GM23248 (cell line): ENCODE measurements around the gene KIF12. TPM values are rescaled to one million over a fixed set of nuclear protein-coding genes. Genes with fewer than 3 reads are reported as not detected.

Experiments used
- DNase-seq: peaks from one replicate; pipeline ENCODE4 v3.0.0-alpha.2; 2015
- H2AFZ ChIP-seq: fragments of 200-600 bp; sonication (generic); 2 replicates; pipeline ENCODE4 v1.6.1; 2016; ENCODE audit warnings: antibody characterized with exemption
- H3F3A ChIP-seq: fragments of 200-600 bp; sonication (generic); 2 replicates; pipeline ENCODE4 v1.6.1; 2016; ENCODE audit warnings: mild to moderate bottlenecking, antibody characterized with exemption, mixed run types; ENCODE audit not compliant: insufficient read depth
- H3K27ac ChIP-seq: fragments of 200-600 bp; sonication (generic); 2 replicates; pipeline ENCODE4 v1.5.1; 2016; ENCODE audit warnings: mild to moderate bottlenecking
- H3K27me3 ChIP-seq: fragments of 200-600 bp; sonication (generic); replicated peaks from 2 replicates; pipeline ENCODE4 v1.6.1; 2016; ENCODE audit warnings: mild to moderate bottlenecking; ENCODE audit not compliant: insufficient read depth
- H3K36me3 ChIP-seq: fragments of 200-600 bp; sonication (generic); 2 replicates; pipeline ENCODE4 v1.6.1; 2016; ENCODE audit warnings: low read depth, mild to moderate bottlenecking
- H3K4me1 ChIP-seq: fragments of 200-600 bp; sonication (generic); 2 replicates; pipeline ENCODE4 v1.6.1; 2016; ENCODE audit warnings: mild to moderate bottlenecking; ENCODE audit not compliant: insufficient read depth
- H3K4me2 ChIP-seq: fragments of 200-600 bp; sonication (generic); one replicate; pipeline ENCODE4 v1.6.1; 2016; ENCODE audit warnings: mild to moderate bottlenecking; ENCODE audit not compliant: unreplicated experiment
- H3K4me3 ChIP-seq: fragments of 200-600 bp; sonication (generic); 2 replicates; pipeline ENCODE4 v1.5.1; 2016; ENCODE audit warnings: mild to moderate bottlenecking
- H3K79me2 ChIP-seq: fragments of 200-600 bp; sonication (generic); 2 replicates; pipeline ENCODE4 v1.6.1; 2016; ENCODE audit warnings: mild to moderate bottlenecking; ENCODE audit not compliant: insufficient read depth
- H3K9ac ChIP-seq: fragments of 200-600 bp; sonication (generic); 2 replicates; pipeline ENCODE4 v1.6.1; 2016; ENCODE audit warnings: mild to moderate bottlenecking
- H3K9me2 ChIP-seq: fragments of 200-600 bp; sonication (generic); 2 replicates; pipeline ENCODE4 v1.6.1; 2016; ENCODE audit warnings: mixed run types, mild to moderate bottlenecking, moderate library complexity; ENCODE audit not compliant: insufficient read depth
- H3K9me3 ChIP-seq: fragments of 200-600 bp; sonication (generic); one replicate; pipeline ENCODE4 v1.6.1; 2017; ENCODE audit warnings: low read depth
- H4K20me1 ChIP-seq: fragments of 200-600 bp; sonication (generic); 2 replicates; pipeline ENCODE4 v1.6.0; 2016; ENCODE audit not compliant: insufficient read depth
- EZH2 ChIP-seq: fragments of 200-600 bp; sonication (generic); IDR thresholded peaks from 2 replicates; pipeline ENCODE4 v1.6.1; 2018; ENCODE audit warnings: antibody characterized with exemption, mild to moderate bottlenecking; ENCODE audit not compliant: insufficient read depth, poor library complexity, severe bottlenecking
- EZH2phosphoT487 ChIP-seq: fragments of 200-600 bp; sonication (generic); IDR thresholded peaks from 2 replicates; pipeline ENCODE4 v1.6.1; 2018; ENCODE audit warnings: antibody characterized with exemption, moderate library complexity, mild to moderate bottlenecking, low read depth; ENCODE audit not compliant: insufficient read depth
- WGBS, 2 experiments: methylation state at CpG; one replicate each; pipeline ENCODE4 v1.1.6; 2015 to 2017; ENCODE audit warnings: low lambda C conversion rate in 2 of 2, low coverage in 1 of 2; ENCODE audit errors: missing lambda C conversion rate in 2 of 2; 5-methylcytosine and 5-hydroxymethylcytosine counted together
- in situ Hi-C: fragments of 300-500 bp; cut with MboI; formaldehyde crosslinking; loops from 2 replicates; pipeline ENCODE4 v1.15.0; 2020
- polyA plus RNA-seq: library from polyadenylated mRNA; unstranded; fragments of >200 nt; fragmentation: Nextera tagmentation; extraction: Ambion mirVana; gene quantifications from 2 replicates; pipeline ENCODE4 v1.2.1, GENCODE V29; 2016
- total RNA-seq: library from RNA; depleted of rRNA; stranded (reverse); fragments of >200 nt; shearing (Covaris generic); gene quantifications from 2 replicates; pipeline ENCODE4 v1.2.3, GENCODE V29; 2014

KIF12 gene
- total and polyA plus RNA-seq, 2 experiments from 2014 or later: not detected

GRCh38 chr9:114057161-114057885 lies 41.8 kb downstream of the KIF12 start:
- Histone ChIP-seq H3K4me3 (no peak overlapping the region), H2AFZ (no peak overlapping the region), H3K9me2 (no peaks in the 10 kb centered on the region), H3K79me2 (no peaks in the 10 kb centered on the region), H3F3A (no peaks in the 10 kb centered on the region), H3K36me3 (no peaks in the 10 kb centered on the region), H3K9ac (no peak overlapping the region), H3K27ac (no peak overlapping the region), H3K27me3 (no peaks in the 10 kb centered on the region), H4K20me1 (no peaks in the 10 kb centered on the region), H3K4me2 (no peak overlapping the region), H3K9me3 (no peaks in the 10 kb centered on the region), H3K4me1 (no peaks in the 10 kb centered on the region)
- TF ChIP-seq EZH2phosphoT487: no peak
- TF ChIP-seq EZH2: no peak
- DNase-seq: no peak
- WGBS, 2 experiments: 65 to 68% methylated on average over 7 of the region's 7 CpGs
- in situ Hi-C loops: no loop called here

- no peaks in the 10 kb centered on the region for H3F3A ChIP-seq
- no peak overlapping the region for H3K4me3 ChIP-seq
- no peak overlapping the region for H3K27ac ChIP-seq
- WGBS, 2 experiments: 97 to 98% methylated on average over 5 of the region's 5 CpGs
- H3K9me3 ChIP-seq: no peaks in the 10 kb centered on the region
- H3K4me2 ChIP-seq: no peak overlapping the region
- H3K27me3 ChIP-seq: no peaks in the 10 kb centered on the region
- no peak for DNase-seq
- H3K79me2 ChIP-seq: no peaks in the 10 kb centered on the region
- no peak overlapping the region for H3K9ac ChIP-seq
- TF ChIP-seq EZH2 (no peak), EZH2phosphoT487 (no peak)
- no peaks in the 10 kb centered on the region for H3K36me3 ChIP-seq
- H2AFZ ChIP-seq: no peak overlapping the region
- in situ Hi-C loops: no loop called here
- H3K9me2 ChIP-seq: no peaks in the 10 kb centered on the region
- no peaks in the 10 kb centered on the region for H3K4me1 ChIP-seq
- H4K20me1 ChIP-seq: no peaks in the 10 kb centered on the region
These were observed 42.6 kb downstream of the KIF12 start for GRCh38 chr9:114056527-114056926.

- Histone ChIP-seq H3K27ac (no peak overlapping the region), H3K79me2 (no peaks in the 10 kb centered on the region), H3F3A (no peaks in the 10 kb centered on the region), H3K9me2 (no peaks in the 10 kb centered on the region), H2AFZ (no peak overlapping the region), H3K27me3 (no peaks in the 10 kb centered on the region), H3K4me1 (no peaks in the 10 kb centered on the region), H3K9me3 (no peaks in the 10 kb centered on the region), H4K20me1 (no peaks in the 10 kb centered on the region), H3K9ac (no peak overlapping the region), H3K4me2 (no peak overlapping the region), H3K36me3 (no peaks in the 10 kb centered on the region), H3K4me3 (no peak overlapping the region)
- in situ Hi-C loops: no loop called here
- TF ChIP-seq EZH2phosphoT487 (no peak), EZH2 (no peak)
- 97% methylated on average over 7 of the region's 7 CpGs for WGBS, 2 experiments
- no peak for DNase-seq
These were observed 43.2 kb downstream of the KIF12 start for GRCh38 chr9:114055894-114056293.

- Histone ChIP-seq H4K20me1 (no peaks in the 10 kb centered on the region), H3K27me3 (no peaks in the 10 kb centered on the region), H3K9me3 (no peaks in the 10 kb centered on the region), H3K4me1 (no peaks in the 10 kb centered on the region), H3K9ac (no peak overlapping the region), H3K4me2 (no peak overlapping the region), H3K4me3 (no peak overlapping the region), H3K27ac (no peak overlapping the region), H3F3A (no peaks in the 10 kb centered on the region), H3K79me2 (no peaks in the 10 kb centered on the region), H3K9me2 (no peaks in the 10 kb centered on the region), H3K36me3 (no peaks in the 10 kb centered on the region), H2AFZ (no peak overlapping the region)
- TF ChIP-seq EZH2: no peak
- TF ChIP-seq EZH2phosphoT487: no peak
- no peak for DNase-seq
- in situ Hi-C loops: no loop called here
- WGBS, 2 experiments: 93 to 95% methylated on average over 18 of the region's 18 CpGs
These were observed 44.0 kb downstream of the KIF12 start for GRCh38 chr9:114055061-114055460.

- in situ Hi-C loops: no loop called here
- Histone ChIP-seq H4K20me1 (no peaks in the 10 kb centered on the region), H3K79me2 (no peaks in the 10 kb centered on the region), H3K27me3 (no peaks in the 10 kb centered on the region), H3K9ac (no peak overlapping the region), H3K4me1 (no peaks in the 10 kb centered on the region), H3K9me3 (no peaks in the 10 kb centered on the region), H3K4me2 (no peak overlapping the region), H2AFZ (no peak overlapping the region), H3K9me2 (no peaks in the 10 kb centered on the region), H3F3A (no peaks in the 10 kb centered on the region), H3K36me3 (no peaks in the 10 kb centered on the region), H3K27ac (no peak overlapping the region), H3K4me3 (no peak overlapping the region)
- no peak for DNase-seq
- WGBS, 2 experiments: 84 to 89% methylated on average over 10 of the region's 10 CpGs
- no peak for TF ChIP-seq EZH2phosphoT487
- TF ChIP-seq EZH2: no peak
These were observed 44.9 kb downstream of the KIF12 start for GRCh38 chr9:114054191-114054690.
